ENCODE measurements around the gene TIE1.

DNA sequence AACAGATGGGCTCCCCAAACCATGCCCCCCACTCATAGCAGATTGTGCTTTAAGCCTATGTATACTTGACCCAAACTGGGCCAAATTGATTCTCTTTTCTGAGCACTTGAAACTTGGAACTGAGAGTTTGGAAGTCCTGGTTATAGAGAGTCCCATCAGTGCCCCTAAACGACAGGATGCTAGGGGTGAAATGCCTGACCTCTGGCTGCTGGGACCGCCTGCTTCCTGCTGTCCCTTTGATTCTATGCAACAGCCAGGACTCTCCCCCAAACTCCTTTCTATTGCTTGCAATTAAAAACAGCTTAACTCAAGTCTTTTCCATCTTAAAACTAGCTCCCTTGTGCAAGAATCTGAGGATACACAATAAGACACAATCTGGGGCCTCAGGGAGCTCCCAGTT, 20.1 kb upstream of the TIE1 start:
- TF ChIP-seq, protein P1, sequence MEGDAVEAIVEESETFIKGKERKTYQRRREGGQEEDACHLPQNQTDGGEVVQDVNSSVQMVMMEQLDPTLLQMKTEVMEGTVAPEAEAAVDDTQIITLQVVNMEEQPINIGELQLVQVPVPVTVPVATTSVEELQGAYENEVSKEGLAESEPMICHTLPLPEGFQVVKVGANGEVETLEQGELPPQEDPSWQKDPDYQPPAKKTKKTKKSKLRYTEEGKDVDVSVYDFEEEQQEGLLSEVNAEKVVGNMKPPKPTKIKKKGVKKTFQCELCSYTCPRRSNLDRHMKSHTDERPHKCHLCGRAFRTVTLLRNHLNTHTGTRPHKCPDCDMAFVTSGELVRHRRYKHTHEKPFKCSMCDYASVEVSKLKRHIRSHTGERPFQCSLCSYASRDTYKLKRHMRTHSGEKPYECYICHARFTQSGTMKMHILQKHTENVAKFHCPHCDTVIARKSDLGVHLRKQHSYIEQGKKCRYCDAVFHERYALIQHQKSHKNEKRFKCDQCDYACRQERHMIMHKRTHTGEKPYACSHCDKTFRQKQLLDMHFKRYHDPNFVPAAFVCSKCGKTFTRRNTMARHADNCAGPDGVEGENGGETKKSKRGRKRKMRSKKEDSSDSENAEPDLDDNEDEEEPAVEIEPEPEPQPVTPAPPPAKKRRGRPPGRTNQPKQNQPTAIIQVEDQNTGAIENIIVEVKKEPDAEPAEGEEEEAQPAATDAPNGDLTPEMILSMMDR (IDR thresholded peaks at IDR 0.05) = no peak
- no peak for TF ChIP-seq POLR2A (IDR thresholded peaks at IDR 0.05)

All from right lobe of liver (tissue), 4 donors.